BJ (cell line): ENCODE measurements around the gene NUP62. TPM values are rescaled to one million over a fixed set of nuclear protein-coding genes. Genes with fewer than 3 reads are reported as not detected.

ENCODE experiments used
- CTCF ChIA-PET: fragments of 350-600 bp; formaldehyde crosslinking; extraction: SDS; loops from one replicate; lab custom pipeline; 2021; ENCODE audit warnings: antibody characterized with exemption, inconsistent platforms; lab: Yijun Ruan, JAX
- POLR2A ChIA-PET: fragments of 300-600 bp; sonication (Branson Sonifier 250); formaldehyde crosslinking; extraction: SDS; loops from one replicate; lab custom pipeline; 2021; ENCODE audit warnings: antibody characterized with exemption; lab: Charles Lee
- DNase-seq: peaks from one replicate; pipeline ENCODE4 v3.0.0-alpha.2; 2011; ENCODE audit warnings: low read depth
- H3K27me3 ChIP-seq: 2 replicates; pipeline ENCODE4 v1.6.0; 2011; ENCODE audit warnings: low read length; ENCODE audit not compliant: control insufficient read depth, insufficient read depth
- H3K36me3 ChIP-seq: 2 replicates; pipeline ENCODE4 v1.5.1; 2011; ENCODE audit warnings: low read length; ENCODE audit not compliant: control insufficient read depth, insufficient read depth
- H3K4me3 ChIP-seq: 2 replicates; pipeline ENCODE4 v1.5.1; 2011; ENCODE audit warnings: low read depth, mild to moderate bottlenecking, control low read depth, low read length
- CTCF ChIP-seq: IDR thresholded peaks from 2 replicates; pipeline ENCODE4 v1.5.1; 2011; ENCODE audit warnings: low read depth, mild to moderate bottlenecking, control low read depth, inconsistent platforms, low read length, moderate library complexity; ENCODE audit not compliant: insufficient read depth
- polyA plus RNA-seq: library from polyadenylated mRNA; depleted of rRNA; stranded (reverse); fragments of >200 nt; gene quantifications from 2 replicates; pipeline ENCODE4 v1.2.3, GENCODE V29; 2011

The NUP62 gene
- polyA plus RNA-seq, 1 experiment: 15.1 TPM

GRCh38 chr19:49875177-49875576, 54.1 kb downstream of the NUP62 start:
- ChIA-PET POLR2A (interaction anchor here (0.5 kb wide), 1 partner anchor 61 kb away, joined by 16 read pairs; no protein-coding TSS in a partner anchor), CTCF (no interaction called here)
- no peaks in the 10 kb centered on the region for H3K27me3 ChIP-seq
- no peak for DNase-seq
- H3K4me3 ChIP-seq: peak overlapping the region; percentile 83
- no peak for TF ChIP-seq CTCF
- peaks cover 5% of the 10 kb centered on the region for H3K36me3 ChIP-seq

DNA sequence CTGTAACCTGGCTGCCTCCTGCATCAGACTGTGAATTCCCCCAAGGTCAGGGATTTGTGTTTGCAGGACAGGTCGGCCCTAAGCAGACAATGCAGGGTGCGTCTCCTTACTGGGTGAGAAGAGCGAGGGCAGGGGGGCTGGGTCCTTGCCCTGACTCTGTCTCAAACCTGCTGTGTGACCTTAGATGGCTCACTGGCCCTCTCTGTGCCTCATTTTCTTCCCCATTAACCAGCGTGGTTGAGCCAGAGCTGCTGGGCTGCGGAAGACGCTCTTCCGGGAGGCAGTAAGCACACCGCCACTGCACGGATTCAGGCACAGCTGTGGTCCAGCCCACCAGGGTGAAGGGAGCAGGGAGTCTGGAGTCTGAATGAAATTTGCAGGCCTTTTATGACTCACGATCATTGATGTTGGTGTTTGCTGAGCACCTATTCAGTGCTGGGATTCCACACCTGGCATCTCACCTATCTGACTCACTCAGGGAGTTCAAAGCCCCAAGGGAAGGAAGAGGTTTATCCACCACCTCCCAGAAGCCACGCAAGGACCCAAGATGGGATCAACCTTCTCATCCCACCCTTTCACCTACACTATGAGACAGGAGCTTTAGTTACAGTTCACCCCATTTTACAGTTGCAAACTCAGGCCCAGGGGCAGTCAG, 54.7 kb downstream of the NUP62 start:
- TF ChIP-seq CTCF: no peak
- POLR2A ChIA-PET: no interaction called here
- Histone ChIP-seq H3K4me3 (no peak overlapping the region), H3K27me3 (no peaks in the 10 kb centered on the region), H3K36me3 (peaks cover 5% of the 10 kb centered on the region)
- CTCF ChIA-PET: no interaction called here
- DNase-seq: no peak

DNA sequence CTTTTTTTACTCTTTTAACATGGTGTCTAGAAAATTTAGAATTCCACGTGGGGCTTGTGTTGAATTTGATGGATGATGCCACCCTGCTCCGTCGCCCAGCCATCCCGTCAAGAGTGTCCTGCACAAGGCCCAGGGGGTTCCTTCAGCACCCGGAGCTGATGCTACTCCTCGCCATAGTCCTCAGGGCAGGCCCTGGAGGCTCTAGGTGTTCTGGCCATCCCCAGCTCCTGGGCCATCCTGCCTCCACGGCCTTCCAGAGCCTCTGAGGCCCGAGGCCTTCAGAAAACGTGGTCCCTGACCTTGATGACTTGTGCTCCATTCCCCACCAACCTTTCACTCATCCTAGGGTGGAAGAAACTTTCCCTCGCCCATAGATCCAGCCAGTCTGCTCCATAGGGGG, 55.5 kb downstream of the NUP62 start:
- Histone ChIP-seq H3K27me3 (no peaks in the 10 kb centered on the region), H3K4me3 (no peak overlapping the region), H3K36me3 (peaks cover 3% of the 10 kb centered on the region; the same call in 1 of the 2 replicates)
- POLR2A ChIA-PET: no interaction called here
- CTCF ChIA-PET: no interaction called here
- no peak for DNase-seq
- no peak for TF ChIP-seq CTCF

- CTCF ChIA-PET: no interaction called here
- no peaks in the 10 kb centered on the region for H3K27me3 ChIP-seq
- H3K36me3 ChIP-seq: peaks cover 3% of the 10 kb centered on the region; the same call in 1 of the 2 replicates
- DNase-seq: no peak
- POLR2A ChIA-PET: no interaction called here
- TF ChIP-seq CTCF: no peak
- no peak overlapping the region for H3K4me3 ChIP-seq
These were observed 56.2 kb downstream of the NUP62 start for GRCh38 chr19:49873129-49873521.

DNA sequence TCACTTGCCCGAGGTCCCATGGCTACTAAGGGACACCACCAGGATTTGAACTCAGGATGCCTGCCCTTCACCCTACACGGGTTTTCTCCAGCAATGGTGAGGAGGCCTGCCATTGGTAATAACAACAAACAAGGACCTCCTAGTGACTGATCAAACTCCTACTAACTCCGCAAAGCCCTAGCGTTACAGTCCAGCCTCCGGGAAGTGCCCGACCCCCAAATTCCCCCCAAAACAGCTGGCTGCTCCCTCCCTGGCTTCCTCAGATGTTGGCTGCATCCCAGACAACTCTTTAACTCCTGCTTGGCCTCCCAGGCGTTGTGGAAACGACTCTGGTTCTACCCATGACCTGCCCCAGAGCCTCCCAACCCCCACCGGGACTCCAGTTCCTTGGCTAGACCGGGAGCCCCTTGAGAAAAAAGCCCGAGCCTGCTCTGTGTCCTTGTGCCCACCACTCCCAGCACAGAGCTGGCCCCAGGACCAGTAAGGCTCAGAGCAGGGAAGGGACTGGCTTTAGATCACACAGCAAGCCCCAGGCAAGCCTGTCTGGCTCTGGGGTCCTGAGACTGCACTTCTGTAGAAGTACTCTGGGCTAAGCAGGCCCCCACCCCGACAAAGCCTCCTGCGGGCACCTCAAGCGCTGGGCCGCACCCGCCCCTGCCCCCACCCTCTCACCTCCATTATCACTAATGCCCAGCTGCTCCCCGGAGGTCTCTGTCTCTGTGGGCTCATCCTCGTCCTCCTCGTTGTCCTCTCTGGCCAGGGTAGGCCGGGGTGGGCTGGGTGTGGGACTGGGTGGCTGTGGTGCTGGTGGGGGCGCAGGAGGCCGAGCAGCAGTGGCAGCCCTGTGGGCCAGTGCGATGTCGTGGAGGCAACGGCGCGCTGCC, 56.8 kb downstream of the NUP62 start:
- CTCF ChIA-PET: no interaction called here
- TF ChIP-seq CTCF: no peak
- Histone ChIP-seq H3K4me3 (no peak overlapping the region), H3K36me3 (peaks cover 3% of the 10 kb centered on the region; the same call in 1 of the 2 replicates), H3K27me3 (no peaks in the 10 kb centered on the region)
- DNase-seq: no peak
- POLR2A ChIA-PET: no interaction called here
